Endodermal cell (in vitro differentiated cells): Measurements from ENCODE around the gene PZP. TPM values are rescaled to one million over a fixed set of nuclear protein-coding genes. Genes with fewer than 3 reads are reported as not detected.

Source experiments
- DNase-seq: peaks from one replicate; pipeline ENCODE4 v3.0.0-alpha.2; 2017
- H3K27ac ChIP-seq: 2 replicates; pipeline ENCODE4 v1.5.1; 2013; ENCODE audit warnings: mild to moderate bottlenecking, low read depth, low read length, moderate library complexity
- H3K27me3 ChIP-seq: 2 replicates; pipeline ENCODE4 v1.6.1; 2013; ENCODE audit warnings: mild to moderate bottlenecking, low read length, moderate library complexity; ENCODE audit not compliant: insufficient read depth, control insufficient read depth, poor library complexity, severe bottlenecking
- H3K36me3 ChIP-seq: 2 replicates; pipeline ENCODE4 v1.7.0; 2013; ENCODE audit warnings: mild to moderate bottlenecking, low read length, moderate library complexity; ENCODE audit not compliant: control insufficient read depth, insufficient read depth
- H3K4me1 ChIP-seq: one replicate; pipeline ENCODE4 v1.7.0; 2013; ENCODE audit warnings: low read length; ENCODE audit not compliant: control insufficient read depth, insufficient read depth
- H3K4me3 ChIP-seq: 2 replicates; pipeline ENCODE4 v1.5.1; 2013; ENCODE audit warnings: mild to moderate bottlenecking, low read length, moderate library complexity
- H3K9ac ChIP-seq: 2 replicates; pipeline ENCODE4 v1.6.1; 2013; ENCODE audit warnings: mild to moderate bottlenecking, low read length, moderate library complexity; ENCODE audit not compliant: poor library complexity, severe bottlenecking; ENCODE audit errors: extremely low read depth
- H3K9me3 ChIP-seq: 2 replicates; pipeline ENCODE4 v1.6.1; 2013; ENCODE audit warnings: mild to moderate bottlenecking, low read length, moderate library complexity; ENCODE audit not compliant: control insufficient read depth
- H3K27ac Mint-ChIP-seq: 2 replicates; pipeline ENCODE4 v1.8.0; 2020; ENCODE audit warnings: mixed read lengths
- H3K27me3 Mint-ChIP-seq: 2 replicates; pipeline ENCODE4 v1.8.0; 2021; ENCODE audit warnings: mild to moderate bottlenecking, mixed read lengths; ENCODE audit not compliant: insufficient read depth
- H3K36me3 Mint-ChIP-seq: 2 replicates; pipeline ENCODE4 v1.8.0; 2020; ENCODE audit warnings: low read depth, mixed read lengths
- H3K4me1 Mint-ChIP-seq: 2 replicates; pipeline ENCODE4 v1.8.0; 2020; ENCODE audit warnings: mixed read lengths
- H3K4me3 Mint-ChIP-seq: 2 replicates; pipeline ENCODE4 v1.8.0; 2020; ENCODE audit warnings: mild to moderate bottlenecking, moderate library complexity, mixed read lengths
- H3K9me3 Mint-ChIP-seq: 2 replicates; pipeline ENCODE4 v1.8.0; 2020; ENCODE audit warnings: mild to moderate bottlenecking, mixed read lengths
- CTCF ChIP-seq: fragments of 200-600 bp; sonication (generic); conservative IDR thresholded peaks from 2 replicates; pipeline ENCODE4 v1.5.0; 2021; ENCODE audit warnings: antibody characterized with exemption, mild to moderate bottlenecking
- WGBS, 2 experiments: methylation state at CpG; one replicate each; pipeline versions ENCODE4 v1.1.5 to v1.1.7; 2013; ENCODE audit warnings: missing lambda C conversion rate in 2 of 2, mixed read lengths in 1 of 2; ENCODE audit not compliant: insufficient coverage in 1 of 2, insufficient read length in 1 of 2; 5-methylcytosine and 5-hydroxymethylcytosine counted together
- total RNA-seq, 2 donors: library from RNA; stranded (reverse); fragmentation: NEBNext Ultra II Directional in 1 of 2; extraction: Animal tissue kit (Norgen Biotek cat#: 25700) in 1 of 2; gene quantifications; 2 replicates in 1 of 2; 3 replicates in 1 of 2; pipeline ENCODE4 v1.2.1, GENCODE V29; 2021

PZP gene
- total RNA-seq, 2 donors from 2014 or later: 1.3 TPM; not detected in 1

DNA sequence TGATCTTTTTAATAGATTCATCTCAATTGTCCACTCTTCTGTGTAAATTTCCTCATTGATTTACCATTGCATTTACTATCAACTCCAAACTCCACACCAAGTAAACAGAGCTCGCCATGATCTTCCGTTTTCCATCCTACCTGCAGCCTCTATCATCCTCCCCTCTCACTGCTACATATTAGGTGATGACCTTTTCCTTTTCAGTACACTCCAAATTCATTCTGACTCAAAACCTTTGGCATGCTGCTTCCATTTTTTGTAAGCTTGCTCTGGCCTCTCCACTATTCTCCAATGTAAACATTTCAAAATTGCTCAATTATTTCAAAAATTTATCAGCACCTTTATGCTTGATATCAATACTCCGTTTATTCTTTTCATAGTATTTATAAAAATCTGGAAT lies 40.2 kb upstream of the PZP start:
- no peak for TF ChIP-seq CTCF
- Histone ChIP-seq H3K9ac (no peak overlapping the region), H3K27ac (no peak overlapping the region), H3K4me3 (no peak overlapping the region), H3K27me3 (peaks cover 6% of the 10 kb centered on the region), H3K36me3 (no peaks in the 10 kb centered on the region), H3K4me1 (no peaks in the 10 kb centered on the region), H3K9me3 (no peaks in the 10 kb centered on the region)
- WGBS, 2 experiments: 89 to 91% methylated on average over 2 of the region's 3 CpGs
- no peak overlapping the region for H3K27ac Mint-ChIP-seq
- H3K9me3 Mint-ChIP-seq: peaks cover 2% of the 10 kb centered on the region
- H3K4me3 Mint-ChIP-seq: no peak overlapping the region
- no peak for DNase-seq
- no peaks in the 10 kb centered on the region for H3K36me3 Mint-ChIP-seq
- H3K27me3 Mint-ChIP-seq: peaks cover 24% of the 10 kb centered on the region
- peaks cover 10% of the 10 kb centered on the region for H3K4me1 Mint-ChIP-seq

DNA sequence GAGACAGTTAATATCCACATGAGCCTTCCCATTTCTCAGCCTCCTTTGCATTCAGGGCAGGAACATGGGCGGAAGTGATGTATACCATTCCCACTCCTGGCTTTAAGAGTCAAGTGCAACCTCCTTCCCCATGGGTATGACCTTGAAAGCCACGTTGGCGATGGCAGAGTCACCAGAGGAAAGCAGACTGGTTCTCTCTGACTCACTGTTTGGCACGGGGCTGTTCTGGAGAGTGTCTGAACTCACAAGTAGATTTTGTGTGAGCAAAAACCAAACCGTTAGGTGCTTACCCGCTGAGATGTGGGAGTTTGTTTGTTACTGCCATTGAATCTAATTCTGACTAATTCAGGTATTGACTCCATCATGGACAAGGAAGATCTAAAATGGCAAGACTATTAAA lies 36.7 kb upstream of the PZP start:
- H3K27ac Mint-ChIP-seq: no peak overlapping the region

DNA sequence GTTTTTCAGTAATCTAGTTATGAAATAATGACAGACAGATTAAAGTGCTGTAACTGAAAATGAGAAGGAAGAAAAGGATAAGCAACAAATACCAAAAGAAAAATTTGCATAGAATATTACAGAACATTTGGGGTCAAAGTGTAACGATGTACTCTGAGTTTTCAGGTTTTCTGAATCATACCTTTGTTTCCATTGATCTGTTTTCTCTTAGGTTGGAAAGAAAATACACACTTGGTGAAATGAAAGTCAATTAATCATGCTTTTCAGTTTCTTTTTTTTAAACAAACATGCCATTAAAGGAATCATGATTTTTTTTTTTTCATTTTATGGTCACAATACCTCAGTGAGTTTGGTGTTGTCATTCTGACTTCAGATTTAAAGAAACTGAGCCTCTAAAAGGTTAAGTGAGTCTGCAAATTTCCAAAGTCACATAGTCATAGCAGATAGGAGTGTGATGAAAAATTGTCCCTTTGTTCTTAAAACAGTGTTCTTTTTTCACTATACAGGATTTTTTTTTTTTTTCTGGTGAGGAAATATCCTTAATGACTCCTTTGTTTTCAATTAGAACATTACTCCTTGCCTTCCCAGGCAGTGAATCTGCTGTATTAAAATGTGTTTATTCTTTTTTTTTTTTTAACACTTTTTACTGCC lies 35.9 kb upstream of the PZP start:
- no peaks in the 10 kb centered on the region for H3K9me3 ChIP-seq
- no peaks in the 10 kb centered on the region for H3K9me3 Mint-ChIP-seq
- H3K27ac Mint-ChIP-seq: no peak overlapping the region
- peaks cover 3% of the 10 kb centered on the region for H3K36me3 Mint-ChIP-seq
- WGBS, 2 experiments: 100% methylated on average over 1 of the region's 1 CpG
- H3K4me1 Mint-ChIP-seq: no peaks in the 10 kb centered on the region
- no peak overlapping the region for H3K9ac ChIP-seq
- H3K27ac ChIP-seq: no peak overlapping the region
- H3K4me3 ChIP-seq: no peak overlapping the region
- H3K4me3 Mint-ChIP-seq: no peak overlapping the region
- H3K4me1 ChIP-seq: no peaks in the 10 kb centered on the region
- H3K36me3 ChIP-seq: no peaks in the 10 kb centered on the region
- no peaks in the 10 kb centered on the region for H3K27me3 ChIP-seq
- peaks cover 15% of the 10 kb centered on the region for H3K27me3 Mint-ChIP-seq
- no peak for DNase-seq
- no peak for TF ChIP-seq CTCF

More for the DNA sequence above, 36.7 kb upstream of the PZP start:
- WGBS, 2 experiments: 72 to 93% methylated on average over 3 to 6 of the region's 6 CpGs
- no peak overlapping the region for H3K4me3 ChIP-seq
- peaks cover under 1% of the 10 kb centered on the region for H3K27me3 ChIP-seq
- no peaks in the 10 kb centered on the region for H3K4me1 ChIP-seq
- no peaks in the 10 kb centered on the region for H3K9me3 Mint-ChIP-seq
- no peak for DNase-seq
- no peak for TF ChIP-seq CTCF
- H3K27ac ChIP-seq: no peak overlapping the region
- no peak overlapping the region for H3K9ac ChIP-seq
- H3K36me3 Mint-ChIP-seq: peaks cover 3% of the 10 kb centered on the region
- no peak overlapping the region for H3K4me3 Mint-ChIP-seq
- no peaks in the 10 kb centered on the region for H3K36me3 ChIP-seq
- H3K4me1 Mint-ChIP-seq: no peaks in the 10 kb centered on the region
- no peaks in the 10 kb centered on the region for H3K9me3 ChIP-seq
- H3K27me3 Mint-ChIP-seq: peaks cover 16% of the 10 kb centered on the region
